OCI-LY7 (cell line): ENCODE measurements around the gene SPAM1. TPM values are rescaled to one million over a fixed set of nuclear protein-coding genes. Genes with fewer than 3 reads are reported as not detected.

ENCODE experiments used
- BruUV-seq: library from RNA; stranded (reverse); fragments of 400-500 nt; replicated peaks from 2 replicates; lab custom pipeline; 2021; lab: Mats Ljungman, UMichigan
- CTCF ChIA-PET: fragments of 300-600 bp; sonication (Branson Sonifier 250); formaldehyde crosslinking; loops from one replicate; lab custom pipeline; 2022; ENCODE audit warnings: antibody characterized with exemption; ENCODE audit not compliant: unreplicated experiment; lab: Charles Lee
- POLR2A ChIA-PET: fragments of 300-600 bp; sonication (Branson Sonifier 250); formaldehyde crosslinking; loops from one replicate; lab custom pipeline; 2022; ENCODE audit warnings: antibody characterized with exemption; lab: Charles Lee
- DNase-seq: peaks from one replicate; pipeline ENCODE4 v3.0.0-alpha.2; 2015; ENCODE audit warnings: low spot score
- H2AFZ ChIP-seq: fragments of 200-600 bp; sonication (generic), shearing (Covaris generic); 2 replicates; pipeline ENCODE4 v1.6.1; 2014; ENCODE audit warnings: mild to moderate bottlenecking, antibody characterized with exemption, low read length, moderate library complexity
- H3K27ac ChIP-seq: fragments of 200-600 bp; sonication (generic); 2 replicates; pipeline ENCODE4 v1.5.1; 2014; ENCODE audit warnings: mixed run types, low read depth, mild to moderate bottlenecking, moderate library complexity, low read length, inconsistent platforms; ENCODE audit not compliant: poor library complexity, severe bottlenecking
- H3K36me3 ChIP-seq: fragments of 200-600 bp; sonication (generic); 2 replicates; pipeline ENCODE4 v1.6.1; 2014; ENCODE audit warnings: mild to moderate bottlenecking, antibody characterized with exemption, low read length, moderate library complexity, mixed read lengths; ENCODE audit not compliant: insufficient read depth
- H3K4me1 ChIP-seq: fragments of 200-600 bp; sonication (generic); 2 replicates; pipeline ENCODE4 v1.5.1; 2014; ENCODE audit warnings: mild to moderate bottlenecking, low read length; ENCODE audit not compliant: insufficient read depth, poor library complexity, severe bottlenecking
- H3K4me2 ChIP-seq: fragments of 200-600 bp; sonication (generic); 2 replicates; pipeline ENCODE4 v1.6.1; 2014; ENCODE audit warnings: mild to moderate bottlenecking, low read length
- H3K4me3 ChIP-seq: fragments of 200-600 bp; sonication (generic); 2 replicates; pipeline ENCODE4 v1.5.1; 2014; ENCODE audit warnings: mild to moderate bottlenecking, low read depth, low read length; ENCODE audit not compliant: poor library complexity, severe bottlenecking
- H3K79me2 ChIP-seq: fragments of 200-600 bp; sonication (generic); 2 replicates; pipeline ENCODE4 v1.6.1; 2016; ENCODE audit warnings: low read depth, mild to moderate bottlenecking, low read length, moderate library complexity, mixed read lengths; ENCODE audit not compliant: insufficient read depth
- H3K9me2 ChIP-seq: fragments of 200-600 bp; sonication (generic); 2 replicates; pipeline ENCODE4 v1.6.1; 2016; ENCODE audit warnings: mild to moderate bottlenecking, low read length, mixed read lengths; ENCODE audit not compliant: insufficient read depth
- H3K9me3 ChIP-seq: fragments of 200-600 bp; sonication (generic); 2 replicates; pipeline ENCODE4 v1.6.1; 2014; ENCODE audit warnings: mild to moderate bottlenecking, mixed run types, low read length, mixed read lengths
- H4K20me1 ChIP-seq: fragments of 200-600 bp; sonication (generic); 2 replicates; pipeline ENCODE4 v1.6.1; 2014; ENCODE audit warnings: mild to moderate bottlenecking, antibody characterized with exemption, low read length, moderate library complexity, mixed read lengths; ENCODE audit not compliant: insufficient read depth
- EZH2phosphoT487 ChIP-seq: fragments of 200-600 bp; sonication (generic); IDR thresholded peaks from 2 replicates; pipeline ENCODE4 v1.6.1; 2018; ENCODE audit warnings: low read depth, borderline replicate concordance, mild to moderate bottlenecking, mixed run types, antibody characterized with exemption, low read length, moderate library complexity, mixed read lengths
- intact Hi-C: fragments of 100-400 bp; cut with micrococcal nuclease; formaldehyde crosslinking; loops from one replicate; pipeline ENCODE4 v1.10.0; 2022; ENCODE audit not compliant: unreplicated experiment
- total RNA-seq, 2 experiments: library from RNA; depleted of rRNA in 1 of 2; stranded (reverse); fragments of >200 nt in 1 of 2; shearing (Covaris generic) in 1 of 2; gene quantifications; 2 replicates each; pipeline ENCODE4 v1.2.3, GENCODE V29; 2014 to 2022
- TF ChIP-seq, protein P1 (sequence below): fragments of 200-600 bp; sonication (generic); conservative IDR thresholded peaks from 2 replicates; pipeline ENCODE4 v1.5.1; 2014; ENCODE audit warnings: mild to moderate bottlenecking, antibody characterized with exemption, low read length, moderate library complexity, mixed read lengths

The SPAM1 gene
- total RNA-seq, 2 experiments from 2014 or later = not detected

DNA sequence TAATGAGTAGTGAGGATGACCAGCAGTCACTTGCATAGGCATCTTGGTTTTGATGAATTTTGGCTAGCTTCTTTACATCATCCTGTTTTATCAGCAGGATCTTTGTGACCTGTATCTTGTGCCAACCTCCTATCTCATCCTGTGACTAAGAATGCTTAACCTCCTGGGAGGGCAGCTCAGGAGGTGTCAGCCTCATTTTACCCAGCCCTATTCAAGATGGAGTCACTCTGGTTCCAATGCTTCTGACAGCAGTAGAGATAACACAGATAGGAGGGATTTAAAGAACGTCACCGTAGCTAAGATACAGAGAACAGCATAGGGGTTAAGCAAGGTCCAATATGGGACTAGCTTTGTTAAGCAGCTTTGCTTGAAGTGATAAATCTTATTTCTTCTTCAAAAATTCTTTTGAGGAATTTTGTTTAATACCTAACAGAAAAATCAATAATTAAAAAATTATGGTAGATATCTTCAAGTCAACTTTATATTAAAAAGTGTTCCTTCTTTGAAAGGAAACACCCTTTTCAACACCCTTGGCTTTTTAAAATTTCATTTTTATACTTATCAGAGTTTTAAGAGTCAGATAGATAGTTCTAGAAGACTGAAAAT, 68.0 kb downstream of the SPAM1 start:
- Histone ChIP-seq H3K9me3 (no peaks in the 10 kb centered on the region), H2AFZ (no peak overlapping the region), H3K27ac (no peak overlapping the region), H3K4me1 (no peaks in the 10 kb centered on the region), H3K9me2 (no peaks in the 10 kb centered on the region), H4K20me1 (no peaks in the 10 kb centered on the region), H3K4me3 (no peak overlapping the region), H3K36me3 (no peaks in the 10 kb centered on the region), H3K79me2 (no peaks in the 10 kb centered on the region), H3K4me2 (no peak overlapping the region)
- no peak for TF ChIP-seq EZH2phosphoT487
- TF ChIP-seq, protein P1, sequence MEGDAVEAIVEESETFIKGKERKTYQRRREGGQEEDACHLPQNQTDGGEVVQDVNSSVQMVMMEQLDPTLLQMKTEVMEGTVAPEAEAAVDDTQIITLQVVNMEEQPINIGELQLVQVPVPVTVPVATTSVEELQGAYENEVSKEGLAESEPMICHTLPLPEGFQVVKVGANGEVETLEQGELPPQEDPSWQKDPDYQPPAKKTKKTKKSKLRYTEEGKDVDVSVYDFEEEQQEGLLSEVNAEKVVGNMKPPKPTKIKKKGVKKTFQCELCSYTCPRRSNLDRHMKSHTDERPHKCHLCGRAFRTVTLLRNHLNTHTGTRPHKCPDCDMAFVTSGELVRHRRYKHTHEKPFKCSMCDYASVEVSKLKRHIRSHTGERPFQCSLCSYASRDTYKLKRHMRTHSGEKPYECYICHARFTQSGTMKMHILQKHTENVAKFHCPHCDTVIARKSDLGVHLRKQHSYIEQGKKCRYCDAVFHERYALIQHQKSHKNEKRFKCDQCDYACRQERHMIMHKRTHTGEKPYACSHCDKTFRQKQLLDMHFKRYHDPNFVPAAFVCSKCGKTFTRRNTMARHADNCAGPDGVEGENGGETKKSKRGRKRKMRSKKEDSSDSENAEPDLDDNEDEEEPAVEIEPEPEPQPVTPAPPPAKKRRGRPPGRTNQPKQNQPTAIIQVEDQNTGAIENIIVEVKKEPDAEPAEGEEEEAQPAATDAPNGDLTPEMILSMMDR = no peak
- CTCF ChIA-PET = no interaction called here
- BruUV-seq = no TSS peak
- DNase-seq = no peak
- POLR2A ChIA-PET = no interaction called here
- intact Hi-C loops = no loop called here

- Histone ChIP-seq H3K9me2 (no peaks in the 10 kb centered on the region), H3K79me2 (no peaks in the 10 kb centered on the region), H3K9me3 (no peaks in the 10 kb centered on the region), H4K20me1 (no peaks in the 10 kb centered on the region), H3K27ac (no peak overlapping the region), H3K4me1 (no peaks in the 10 kb centered on the region), H3K4me2 (no peak overlapping the region), H2AFZ (no peak overlapping the region), H3K4me3 (no peak overlapping the region), H3K36me3 (no peaks in the 10 kb centered on the region)
- ChIA-PET CTCF (no interaction called here), POLR2A (interaction anchor here (0.6 kb wide), 1 partner anchor 93 kb away, joined by 3 read pairs; no protein-coding TSS in a partner anchor)
- TF ChIP-seq EZH2phosphoT487 = no peak
- TF ChIP-seq, protein P1 = no peak
- intact Hi-C loops = no loop called here
- no peak for DNase-seq
- no TSS peak for BruUV-seq
Observed at GRCh38 chr7:123993996-123994395, 69.0 kb downstream of the SPAM1 start.

DNA sequence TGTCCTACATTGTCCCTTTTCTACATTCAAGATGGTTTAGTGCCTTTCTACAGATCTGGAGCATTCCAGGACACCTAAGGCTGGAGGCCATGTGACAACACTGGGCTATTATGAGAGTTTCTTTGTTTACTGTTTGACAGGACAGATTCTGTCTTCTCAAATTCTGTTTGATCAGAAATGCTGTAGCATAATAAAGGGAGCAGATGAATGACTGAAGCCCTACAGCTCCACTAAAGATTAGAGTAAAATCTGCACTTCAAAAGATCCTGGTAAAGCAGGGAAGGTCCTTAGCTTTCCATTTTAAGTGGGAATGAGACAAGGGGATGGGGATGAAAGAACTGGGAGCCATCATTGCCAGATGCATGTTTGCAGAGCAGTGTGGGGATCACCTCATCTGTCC, 69.4 kb downstream of the SPAM1 start:
- no peak for TF ChIP-seq EZH2phosphoT487
- TF ChIP-seq, protein P1 = no peak
- CTCF ChIA-PET = no interaction called here
- Histone ChIP-seq H3K79me2 (no peaks in the 10 kb centered on the region), H3K4me1 (no peaks in the 10 kb centered on the region), H4K20me1 (no peaks in the 10 kb centered on the region), H3K27ac (no peak overlapping the region), H3K9me2 (no peaks in the 10 kb centered on the region), H3K4me3 (no peak overlapping the region), H2AFZ (no peak overlapping the region), H3K4me2 (no peak overlapping the region), H3K36me3 (no peaks in the 10 kb centered on the region), H3K9me3 (no peaks in the 10 kb centered on the region)
- DNase-seq = no peak
- intact Hi-C loops = no loop called here
- no TSS peak for BruUV-seq
- POLR2A ChIA-PET = no interaction called here
